RWPE1 (cell line): ENCODE data around the gene SNTN.

Experiments used
- CTCF ChIA-PET: fragments of 350-600 bp; sonication (Branson Sonifier 250); formaldehyde crosslinking; extraction: SDS; loops from one replicate; lab custom pipeline; 2021; lab: Yijun Ruan, JAX
- POLR2A ChIA-PET: fragments of 400-600 bp; formaldehyde crosslinking; extraction: SDS; loops from one replicate; lab custom pipeline; 2020; ENCODE audit warnings: antibody characterized with exemption; ENCODE audit not compliant: low non-redundant PET; lab: Yijun Ruan, JAX
- DNase-seq: peaks from one replicate; pipeline ENCODE4 v3.0.0; 2012; ENCODE audit warnings: low spot score
- H3K27ac ChIP-seq: fragments of 450-650 bp; 2 replicates; pipeline ENCODE4 v1.5.1; 2017
- TF ChIP-seq, protein P1 (sequence below): fragments of 450-650 bp; conservative IDR thresholded peaks from 2 replicates; pipeline ENCODE4 v1.5.1; 2017; ENCODE audit warnings: low read depth, mild to moderate bottlenecking

Gene SNTN

GRCh38 chr3:63662011-63662410, 9.5 kb downstream of the SNTN start:
- TF ChIP-seq, protein P1, sequence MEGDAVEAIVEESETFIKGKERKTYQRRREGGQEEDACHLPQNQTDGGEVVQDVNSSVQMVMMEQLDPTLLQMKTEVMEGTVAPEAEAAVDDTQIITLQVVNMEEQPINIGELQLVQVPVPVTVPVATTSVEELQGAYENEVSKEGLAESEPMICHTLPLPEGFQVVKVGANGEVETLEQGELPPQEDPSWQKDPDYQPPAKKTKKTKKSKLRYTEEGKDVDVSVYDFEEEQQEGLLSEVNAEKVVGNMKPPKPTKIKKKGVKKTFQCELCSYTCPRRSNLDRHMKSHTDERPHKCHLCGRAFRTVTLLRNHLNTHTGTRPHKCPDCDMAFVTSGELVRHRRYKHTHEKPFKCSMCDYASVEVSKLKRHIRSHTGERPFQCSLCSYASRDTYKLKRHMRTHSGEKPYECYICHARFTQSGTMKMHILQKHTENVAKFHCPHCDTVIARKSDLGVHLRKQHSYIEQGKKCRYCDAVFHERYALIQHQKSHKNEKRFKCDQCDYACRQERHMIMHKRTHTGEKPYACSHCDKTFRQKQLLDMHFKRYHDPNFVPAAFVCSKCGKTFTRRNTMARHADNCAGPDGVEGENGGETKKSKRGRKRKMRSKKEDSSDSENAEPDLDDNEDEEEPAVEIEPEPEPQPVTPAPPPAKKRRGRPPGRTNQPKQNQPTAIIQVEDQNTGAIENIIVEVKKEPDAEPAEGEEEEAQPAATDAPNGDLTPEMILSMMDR = no peak
- no peak overlapping the region for H3K27ac ChIP-seq
- no peak for DNase-seq
- ChIA-PET POLR2A (no interaction called here), CTCF (interaction anchor here (0.6 to 1.1 kb wide), 2 partner anchors 8 to 99 kb away, joined by 3 read pairs; no protein-coding TSS in a partner anchor)

GRCh38 chr3:63662500-63662899, 10.0 kb downstream of the SNTN start:
- TF ChIP-seq, protein P1 = no peak
- ChIA-PET POLR2A (no interaction called here), CTCF (interaction anchor here (0.6 to 1.1 kb wide), 2 partner anchors 8 to 100 kb away, joined by 3 read pairs; no protein-coding TSS in a partner anchor)
- DNase-seq = peak; percentile 2
- H3K27ac ChIP-seq = no peak overlapping the region

DNA sequence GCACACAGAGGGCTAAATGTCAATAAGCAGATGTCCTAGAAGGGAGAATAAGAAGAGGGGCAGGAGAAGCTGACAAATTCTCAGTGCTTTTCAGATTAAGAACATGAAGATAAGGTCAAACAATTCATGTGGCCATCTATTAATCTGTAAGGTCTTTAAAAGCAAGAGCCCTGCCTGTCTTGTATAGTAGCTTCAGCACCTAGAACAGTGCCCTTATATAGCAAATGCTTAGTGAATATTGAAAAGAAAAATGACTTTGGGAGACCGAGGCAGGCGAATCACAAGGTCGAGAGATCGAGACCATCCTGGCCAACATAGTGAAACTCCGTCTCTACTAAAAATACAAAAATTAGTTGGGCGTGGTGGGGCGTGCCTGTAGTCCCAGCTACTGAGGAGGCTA, 18.1 kb downstream of the SNTN start:
- DNase-seq = no peak
- ChIA-PET POLR2A (no interaction called here), CTCF (no interaction called here)
- TF ChIP-seq, protein P1 = no peak
- H3K27ac ChIP-seq = no peak overlapping the region

DNA sequence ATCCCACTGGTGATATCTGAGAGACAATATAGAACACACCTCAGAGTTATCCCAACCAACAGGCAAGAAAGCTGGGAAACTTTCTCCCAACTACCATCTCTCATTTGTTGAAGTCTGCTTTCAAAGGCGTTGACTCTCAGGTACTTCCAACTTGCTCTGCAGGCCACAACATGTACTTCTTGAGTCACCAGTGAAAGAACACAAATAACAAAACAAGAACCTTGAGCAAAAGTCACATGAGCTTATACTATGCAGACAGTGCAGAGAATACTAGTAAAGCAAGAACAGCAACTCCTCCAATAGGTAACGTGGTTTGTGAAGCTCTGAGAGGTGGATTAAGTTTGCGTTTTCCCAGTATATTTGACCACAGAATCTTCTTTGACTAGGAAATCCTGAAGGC, 20.6 kb downstream of the SNTN start:
- ChIA-PET POLR2A (no interaction called here), CTCF (interaction anchor here (0.7 kb wide), 1 partner anchor 696 kb away, joined by 3 read pairs; no protein-coding TSS in a partner anchor)
- H3K27ac ChIP-seq = no peak overlapping the region
- TF ChIP-seq, protein P1 = no peak
- DNase-seq = peak; percentile 55

DNA sequence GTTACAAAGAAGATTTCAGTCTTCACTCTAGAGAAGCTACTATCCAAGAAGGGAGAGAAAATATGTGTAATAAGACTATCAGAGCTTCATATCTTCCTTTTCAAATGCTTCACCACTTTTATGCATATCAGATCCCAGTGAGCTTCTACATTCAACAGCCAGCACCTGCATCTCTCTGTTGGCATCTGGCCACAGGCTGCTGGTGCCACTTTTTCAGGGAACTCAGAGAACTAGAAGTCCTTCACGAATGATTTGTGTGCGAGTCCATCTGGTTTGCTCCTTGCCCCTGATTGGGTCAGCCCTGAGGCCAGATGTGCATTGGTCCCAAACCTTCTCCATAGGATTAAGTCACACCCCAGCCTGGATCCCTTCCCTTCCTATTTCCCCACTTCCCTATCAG, 22.1 kb downstream of the SNTN start:
- TF ChIP-seq, protein P1 = no peak
- CTCF ChIA-PET = no interaction called here
- POLR2A ChIA-PET = no interaction called here
- DNase-seq = no peak
- no peak overlapping the region for H3K27ac ChIP-seq

- CTCF ChIA-PET = interaction anchor here (0.7 kb wide), 1 partner anchor 197 kb away, joined by 4 read pairs; no protein-coding TSS in a partner anchor
- no peak overlapping the region for H3K27ac ChIP-seq
- DNase-seq = no peak
- POLR2A ChIA-PET = no interaction called here
- TF ChIP-seq, protein P1 = no peak
Measured at GRCh38 chr3:63679186-63679585, 26.7 kb downstream of the SNTN start.
